Measurements from ENCODE around the gene CCDC68.

The CCDC68 gene

GRCh38 chr18:55002261-55002660 is 43.0 kb upstream of the CCDC68 start:
- TF ChIP-seq SPI1 (IDR thresholded peaks at IDR 0.05; ENCODE audit: borderline replicate concordance, low read depth) (no peak), REST (IDR thresholded peaks at IDR 0.05; ENCODE audit: insufficient replicate concordance, low read depth) (no peak), CTCF (IDR thresholded peaks at IDR 0.05; ENCODE audit: insufficient read depth, low read length) (no peak), POLR2AphosphoS5 (IDR thresholded peaks at IDR 0.05; ENCODE audit: low read depth) (no peak), GABPA (IDR thresholded peaks at IDR 0.05; ENCODE audit: low read depth) (no peak)
- H3K4me3 ChIP-seq (replicated peaks; ENCODE audit: insufficient read depth, low read length): no peak overlapping the region
- no peak overlapping the region for H3K27ac ChIP-seq (replicated peaks)
- no peak for DNase-seq (ENCODE audit: low read depth in 1 of 2, low spot score in 1 of 2)
- H3K27me3 ChIP-seq (ENCODE audit: insufficient read depth, poor library complexity, severe bottlenecking): peaks cover 9% of the 10 kb centered on the region

- no peak overlapping the region for H3K27ac ChIP-seq (replicated peaks)
- no peak overlapping the region for H3K4me3 ChIP-seq (replicated peaks; ENCODE audit: insufficient read depth, low read length)
- no peak for DNase-seq (ENCODE audit: low read depth in 1 of 2, low spot score in 1 of 2)
- TF ChIP-seq SPI1 (IDR thresholded peaks at IDR 0.05; ENCODE audit: borderline replicate concordance, low read depth): no peak
- TF ChIP-seq CTCF (IDR thresholded peaks at IDR 0.05; ENCODE audit: insufficient read depth, low read length): no peak
- no peak for TF ChIP-seq POLR2AphosphoS5 (IDR thresholded peaks at IDR 0.05; ENCODE audit: low read depth)
- TF ChIP-seq GABPA (IDR thresholded peaks at IDR 0.05; ENCODE audit: low read depth): no peak
- no peak for TF ChIP-seq REST (IDR thresholded peaks at IDR 0.05; ENCODE audit: insufficient replicate concordance, low read depth)
- peaks cover 4% of the 10 kb centered on the region for H3K27me3 ChIP-seq (ENCODE audit: insufficient read depth, poor library complexity, severe bottlenecking)
These were observed 42.2 kb upstream of the CCDC68 start for GRCh38 chr18:55001394-55002024.

- Histone ChIP-seq H3K4me3 (replicated peaks; ENCODE audit: insufficient read depth, low read length) (no peak overlapping the region), H3K27me3 (ENCODE audit: insufficient read depth, poor library complexity, severe bottlenecking) (peaks cover 2% of the 10 kb centered on the region), H3K27ac (replicated peaks) (no peak overlapping the region)
- no peak for DNase-seq (ENCODE audit: low read depth in 1 of 2, low spot score in 1 of 2)
- TF ChIP-seq GABPA (IDR thresholded peaks at IDR 0.05; ENCODE audit: low read depth) (no peak), CTCF (IDR thresholded peaks at IDR 0.05; ENCODE audit: insufficient read depth, low read length) (no peak), REST (IDR thresholded peaks at IDR 0.05; ENCODE audit: insufficient replicate concordance, low read depth) (no peak), SPI1 (IDR thresholded peaks at IDR 0.05; ENCODE audit: borderline replicate concordance, low read depth) (no peak), POLR2AphosphoS5 (IDR thresholded peaks at IDR 0.05; ENCODE audit: low read depth) (no peak)
These were observed 41.3 kb upstream of the CCDC68 start for GRCh38 chr18:55000529-55000928.

Data from HL-60 (cell line).